Activated T-cell treated with anti-CD3 and anti-CD28 coated beads for 24 hours (primary cell): ENCODE results near the gene PRAC2.

Experiments
- DNase-seq: peaks from one replicate; pipeline ENCODE4 v3.0.0-alpha.2; 2020; ENCODE audit warnings: low read depth

PRAC2 gene

DNA sequence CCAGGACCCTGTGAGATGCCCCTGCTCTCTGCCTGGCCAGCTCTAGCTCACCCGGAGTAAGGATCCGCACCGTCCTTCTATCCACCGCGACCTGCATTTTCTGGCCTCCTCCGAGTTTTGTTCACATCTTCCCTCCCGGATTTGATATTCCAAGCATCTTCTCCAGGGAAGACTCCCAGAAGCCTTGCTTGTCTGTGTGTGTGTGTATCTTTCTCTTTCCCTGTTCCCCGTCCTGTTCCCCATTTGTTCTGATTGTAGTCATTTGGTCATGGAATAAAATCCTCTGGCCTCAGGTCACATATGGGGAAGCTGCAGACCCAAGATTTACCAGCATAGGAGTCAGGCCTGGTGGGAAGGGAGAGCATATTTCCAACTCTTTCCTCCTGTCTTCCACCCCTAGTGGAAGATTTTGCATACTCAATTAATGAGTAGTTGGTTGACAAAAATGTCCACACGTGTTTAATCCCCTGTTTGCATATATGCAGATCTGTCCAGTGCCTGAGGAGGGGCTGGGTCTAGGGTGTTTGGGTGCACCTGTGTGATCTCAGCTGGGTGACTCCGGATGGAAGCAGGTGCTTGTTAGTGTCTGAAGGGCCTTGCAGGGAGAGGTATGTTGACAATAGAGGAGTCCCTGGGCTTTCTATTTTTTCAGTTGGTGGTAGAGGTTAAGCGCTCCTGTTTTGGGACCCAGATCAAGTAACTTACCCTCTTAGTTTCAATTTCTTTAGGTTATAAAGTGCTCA is 2.5 kb upstream of the PRAC2 start:
- no peak for DNase-seq

DNA sequence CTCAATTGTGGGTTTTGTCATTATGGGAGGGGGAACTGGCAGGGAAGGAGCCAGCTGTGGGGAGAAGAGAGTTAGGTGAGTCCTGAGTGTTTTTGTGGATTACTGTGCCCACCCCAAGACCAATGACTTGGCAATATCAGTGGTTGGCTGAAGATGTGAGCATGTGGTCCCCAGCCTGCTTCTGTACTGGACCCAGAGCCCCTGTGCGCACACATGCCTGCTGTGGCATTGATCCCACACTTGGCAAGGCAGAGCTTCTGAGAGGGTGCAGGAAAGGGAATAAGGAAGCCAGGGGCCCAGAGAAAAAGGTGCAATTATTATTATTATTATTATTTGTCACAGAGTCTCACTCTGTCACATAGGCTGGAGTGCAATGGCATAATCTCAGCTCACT is 2.0 kb upstream of the PRAC2 start:
- DNase-seq: no peak

DNA sequence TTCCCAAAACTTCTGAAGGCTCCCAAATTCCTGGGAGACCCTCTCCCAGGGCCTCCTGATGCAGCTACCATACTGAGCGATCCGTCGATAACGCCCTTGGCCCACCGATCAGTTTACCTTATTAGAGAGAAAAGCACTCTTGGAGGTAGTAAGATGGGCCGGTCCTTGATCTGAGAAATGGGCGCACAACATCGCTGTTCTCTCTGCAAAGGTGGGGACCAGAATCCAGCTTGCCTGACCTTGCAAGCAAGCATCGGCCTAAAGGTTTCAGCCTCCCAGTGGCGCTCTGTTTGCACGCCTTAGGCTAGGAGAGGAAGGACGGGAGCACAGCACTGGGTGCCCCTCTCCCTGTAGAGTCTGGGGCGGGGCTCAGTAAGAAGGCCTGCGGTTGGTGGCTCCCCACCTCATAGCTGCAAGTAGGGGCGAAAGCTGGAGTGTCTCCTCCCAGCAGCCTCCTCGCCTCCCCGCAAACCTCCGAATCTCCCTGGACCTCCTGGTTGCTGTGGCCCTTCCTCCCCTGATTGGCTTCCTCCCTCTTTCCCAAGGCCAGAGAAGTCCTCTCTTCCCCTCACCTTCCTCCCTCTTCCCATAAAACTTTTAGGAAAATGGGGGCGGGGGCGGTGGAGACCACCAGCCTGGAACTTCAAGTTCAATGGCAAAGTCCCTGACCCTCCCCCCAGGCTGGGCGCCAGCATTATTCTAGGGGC is 631 bp upstream of the PRAC2 start, which contains the start of gene PRAC1:
Gene PRAC1 (minus strand): TSS at position 318 of the 707 bp plus-strand sequence. CDS start 126 bp downstream, at position 192.
- no peak for DNase-seq

DNA sequence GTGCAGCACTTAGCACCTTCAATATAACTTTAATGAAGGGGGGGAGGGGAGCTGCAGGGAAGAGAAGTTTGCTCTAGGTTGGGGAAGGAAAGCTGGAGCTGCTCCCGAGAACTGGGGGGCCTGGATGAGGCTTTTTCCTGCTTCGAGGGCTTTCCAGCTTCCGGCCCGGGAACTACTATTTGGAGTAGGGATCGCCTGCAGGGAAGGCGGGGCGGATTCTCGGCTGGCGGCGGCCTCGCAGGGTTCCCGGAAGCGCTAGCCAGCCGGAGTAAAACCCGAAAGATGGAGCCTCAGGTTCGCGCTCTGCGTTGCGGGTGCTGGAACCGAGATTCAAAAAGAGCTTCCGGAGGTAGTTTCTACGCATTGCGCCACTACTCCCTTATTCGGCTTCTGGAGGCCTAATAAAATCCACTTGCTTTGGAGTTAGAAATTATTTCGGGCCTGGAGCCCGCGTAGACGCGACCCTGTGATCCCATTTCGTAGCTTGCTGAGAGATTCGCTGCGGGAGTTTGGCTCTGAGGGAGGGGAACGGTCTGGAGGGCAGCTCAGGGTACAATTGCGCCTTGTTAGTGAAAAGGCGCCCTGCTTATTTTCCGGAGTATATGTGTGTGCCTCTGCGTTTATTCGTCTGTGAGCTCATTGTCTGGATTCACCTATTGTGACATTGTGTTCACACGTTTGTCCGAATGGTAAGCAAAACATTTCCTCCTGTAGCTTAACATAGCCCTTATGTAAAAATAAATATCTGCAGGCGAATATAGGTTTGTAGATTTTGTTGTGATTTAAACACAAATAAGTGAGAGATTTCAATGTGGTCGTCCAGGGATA is 652 bp downstream of the PRAC2 start:
- no peak for DNase-seq

DNA sequence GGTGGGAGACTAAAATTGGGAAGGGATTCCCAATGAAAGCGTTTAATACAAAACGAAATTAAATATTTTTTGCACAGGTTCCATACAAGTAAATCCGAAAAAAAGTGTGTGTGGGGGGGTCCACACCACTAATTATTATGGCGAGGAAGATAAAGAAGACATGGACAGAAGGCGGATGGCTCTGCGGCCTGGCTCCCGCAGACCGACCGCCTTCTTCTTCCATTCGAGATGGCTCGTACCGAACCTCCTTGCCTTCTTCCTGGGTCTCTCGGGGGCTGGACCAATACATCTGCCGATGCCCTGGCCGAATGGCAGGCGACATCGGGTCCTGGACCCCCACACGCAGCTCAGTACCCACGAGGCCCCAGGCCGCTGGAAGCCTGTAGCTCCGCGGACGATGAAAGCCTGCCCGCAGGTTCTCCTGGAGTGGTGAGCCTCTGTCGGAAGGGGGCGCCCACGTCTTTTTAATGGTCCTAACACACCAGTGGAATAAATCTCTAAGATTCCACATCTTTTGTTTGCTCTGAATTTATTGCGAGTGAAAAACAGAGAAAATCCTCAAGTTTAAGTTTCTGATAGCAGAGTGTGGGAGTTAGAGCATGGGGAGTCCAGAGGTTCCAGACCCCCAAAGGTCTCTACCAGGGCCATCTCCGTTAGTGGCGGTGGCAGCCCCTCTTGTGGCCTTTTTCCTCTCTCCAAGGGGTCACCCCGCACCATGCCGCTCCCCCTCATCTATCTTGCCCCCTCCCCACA is 1.4 kb downstream of the PRAC2 start:
- peak; percentile 65 for DNase-seq

DNA sequence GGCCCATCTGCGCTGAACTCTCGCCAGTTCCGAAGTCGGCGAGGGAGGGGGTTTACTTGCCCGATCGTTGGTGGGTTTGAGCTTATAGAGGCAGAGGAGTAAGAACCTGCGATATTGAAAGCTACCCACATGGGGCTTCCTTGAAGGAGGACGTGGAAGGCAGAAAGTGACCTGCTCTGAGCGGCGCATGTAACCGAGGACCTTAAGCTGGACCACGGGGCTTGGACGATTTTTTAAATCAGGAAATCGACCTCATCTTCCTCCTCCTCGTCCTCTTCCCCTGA is 2.0 kb downstream of the PRAC2 start:
- DNase-seq: no peak

DNA sequence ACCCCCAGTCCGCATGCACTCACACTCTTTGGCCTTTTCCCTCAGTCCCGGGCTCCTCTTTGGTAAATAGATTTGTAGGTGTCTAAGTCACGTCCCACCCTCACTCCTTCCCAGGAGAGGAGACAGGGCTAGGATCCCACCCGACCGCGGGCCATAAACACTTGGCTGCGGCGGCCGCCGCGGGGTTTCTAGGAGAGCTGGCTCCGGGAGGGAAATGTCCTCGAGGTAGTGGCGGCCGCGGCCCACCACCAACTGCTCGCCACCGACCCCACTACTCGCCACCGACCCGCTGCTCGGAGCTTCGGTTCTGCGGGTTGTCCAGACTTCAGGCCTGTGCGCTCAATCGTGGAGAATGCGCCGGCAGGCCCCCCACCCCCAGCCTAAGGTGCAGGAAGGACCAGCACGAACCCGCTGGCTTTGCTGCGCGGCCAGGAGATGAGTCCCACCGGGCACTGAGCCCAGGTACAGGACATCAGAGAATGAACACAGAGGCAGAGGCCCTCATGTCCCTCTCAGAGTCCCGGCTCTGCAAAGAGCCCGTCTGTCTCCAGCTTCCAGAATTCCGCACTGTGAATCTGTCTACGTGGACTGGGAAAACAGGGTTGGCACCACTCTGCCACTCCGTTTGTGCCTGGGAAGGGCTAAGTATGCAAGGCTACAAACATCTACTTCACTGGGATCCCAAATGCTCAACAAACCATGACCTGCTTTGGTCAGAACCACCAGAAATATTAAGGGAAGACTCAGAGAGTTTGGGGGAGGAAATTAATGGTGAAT is 2.5 kb downstream of the PRAC2 start:
- DNase-seq: no peak

DNA sequence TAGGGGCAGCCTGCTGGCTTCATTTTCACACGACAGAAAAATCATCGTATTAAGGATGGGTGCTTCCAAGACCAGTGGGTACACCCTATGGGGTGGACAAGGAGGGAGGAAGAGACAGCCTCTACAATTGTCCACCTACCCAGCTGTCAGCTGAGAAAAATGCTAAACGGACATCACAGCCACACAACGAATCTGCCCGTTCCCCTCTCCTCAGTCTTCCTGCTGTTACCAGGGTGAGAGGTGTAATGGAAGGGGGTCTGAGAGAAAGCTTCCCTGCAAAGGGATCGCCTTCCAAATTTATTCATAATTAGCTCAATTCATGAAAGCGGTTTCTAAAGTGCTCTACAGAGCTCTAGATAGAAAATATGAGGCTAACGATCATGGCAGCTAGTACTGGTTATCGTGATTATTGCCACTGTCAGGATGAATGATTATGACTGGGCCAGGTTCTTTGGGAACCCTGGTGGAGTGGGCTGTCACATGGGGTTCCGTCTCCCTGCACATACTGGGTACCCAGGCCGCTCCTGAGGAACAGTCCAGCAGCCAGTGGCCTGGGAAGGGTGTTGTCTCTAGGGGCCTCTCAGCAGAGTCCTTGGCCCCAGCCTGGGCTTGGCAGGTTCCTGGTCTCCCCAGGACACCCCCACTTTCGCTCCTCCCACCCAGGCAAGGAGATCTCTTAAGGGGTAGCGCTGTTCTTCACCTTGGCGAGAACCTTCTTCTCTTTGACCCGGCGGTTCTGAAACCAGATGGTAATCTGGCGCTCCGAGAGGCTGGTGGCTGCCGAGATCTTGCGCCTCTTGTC is 3.3 kb downstream of the PRAC2 start:
- DNase-seq: no peak

DNA sequence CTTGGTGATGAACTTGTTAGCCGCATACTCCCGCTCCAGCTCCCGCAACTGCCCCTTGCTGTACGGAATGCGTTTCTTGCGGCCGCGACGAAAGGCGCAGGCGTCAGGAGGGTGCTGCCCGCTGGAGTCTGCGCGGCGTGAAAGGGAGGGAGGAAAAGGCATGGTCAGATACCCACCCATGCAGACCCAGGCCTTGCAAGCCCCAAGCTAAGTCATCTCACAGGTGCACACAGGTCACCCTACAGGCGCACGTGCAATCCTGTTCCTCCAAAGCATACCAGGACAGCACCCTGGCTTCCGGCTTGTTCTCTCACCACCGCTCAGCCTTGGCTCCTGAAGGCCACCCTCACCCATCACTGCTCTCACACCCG is 3.9 kb downstream of the PRAC2 start:
- DNase-seq: no peak

DNA sequence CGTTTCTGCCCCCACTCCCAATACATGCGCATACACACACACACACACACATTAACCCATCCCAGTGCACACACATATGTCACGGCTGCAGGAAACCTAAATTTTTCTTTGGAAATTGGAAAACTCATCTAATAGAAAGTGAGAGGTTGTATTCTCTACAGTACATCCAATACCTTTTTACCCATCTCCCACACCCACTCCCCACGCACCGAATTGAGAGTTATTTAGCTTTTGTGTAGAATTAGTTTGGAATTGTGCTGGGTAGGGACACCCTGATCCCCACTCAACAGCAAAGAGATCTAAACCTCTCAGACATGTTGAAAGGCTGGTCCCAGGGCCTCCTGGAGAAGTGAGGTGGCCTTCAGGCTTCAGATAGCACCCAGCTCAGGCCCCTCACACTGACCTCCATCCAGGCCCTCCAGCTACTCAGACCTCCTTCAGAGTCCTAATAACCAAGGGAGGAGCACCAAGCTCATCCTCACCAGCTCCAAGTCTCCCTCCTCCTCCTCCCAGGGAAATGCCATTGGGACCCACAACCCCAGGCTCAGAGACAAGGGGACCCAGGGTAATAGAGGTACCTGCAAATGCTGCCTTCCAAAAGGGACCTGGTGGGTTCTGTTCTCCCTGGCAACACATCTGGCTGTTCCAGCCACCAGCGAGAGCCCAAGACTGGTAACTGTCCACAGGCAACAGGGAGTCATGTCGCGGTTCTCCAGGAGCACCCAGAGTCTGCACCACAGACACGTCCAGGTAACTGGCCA is 4.6 kb downstream of the PRAC2 start:
- DNase-seq: no peak

DNA sequence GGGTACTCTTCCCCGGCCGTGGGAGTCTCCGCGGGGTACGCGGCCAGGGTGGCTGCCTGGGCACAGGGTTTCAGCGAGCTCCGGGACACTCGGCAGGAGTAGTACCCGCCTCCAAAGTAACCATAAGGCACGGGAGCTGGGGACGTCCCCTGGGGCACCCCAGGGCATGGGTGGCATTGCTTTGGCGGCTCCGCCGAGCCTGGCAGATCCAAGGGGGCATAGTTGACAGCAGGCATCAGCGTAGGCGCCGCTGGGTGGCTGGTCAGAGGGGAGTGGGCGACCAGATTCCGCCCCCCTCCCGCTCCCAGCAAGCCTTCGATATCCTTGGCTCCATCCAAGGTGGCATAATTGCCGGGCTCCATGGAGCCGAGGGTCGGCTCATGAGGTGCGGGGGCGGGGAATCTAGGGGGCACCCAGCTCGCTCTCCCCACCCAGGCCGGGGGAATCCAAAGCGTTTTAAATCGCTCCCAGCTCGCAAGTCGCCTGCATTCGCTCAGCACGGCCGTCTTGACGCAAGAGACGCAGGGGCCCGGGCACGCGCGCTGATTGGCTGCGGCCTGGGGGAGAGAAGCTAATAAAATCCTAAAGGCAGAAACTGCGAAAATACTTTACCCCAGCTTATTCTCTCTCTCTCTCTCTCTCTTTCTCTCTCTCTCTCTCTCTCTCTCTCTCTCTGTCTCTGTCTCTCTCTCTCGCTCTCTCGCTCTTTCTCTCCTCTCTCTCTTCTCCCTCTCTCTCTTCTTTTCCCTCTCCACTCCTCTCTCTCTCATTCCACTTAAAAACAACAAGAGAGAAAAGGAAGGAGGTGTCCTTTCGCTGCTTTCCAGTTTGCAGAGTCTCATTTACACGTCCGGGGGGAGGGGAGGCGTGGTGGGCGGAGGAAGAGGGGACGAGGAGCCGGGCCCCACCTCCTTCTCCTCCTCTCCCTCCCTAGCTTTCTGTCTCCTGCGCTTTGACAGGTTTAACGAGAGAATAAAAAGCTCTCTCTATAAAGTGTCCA is 5.5 kb downstream of the PRAC2 start, which contains the start of gene HOXB13:
Gene HOXB13 (minus strand): TSS at position 519 of the 1,000 bp plus-strand sequence. CDS start 157 bp downstream, at position 362.
- peak; percentile 27 for DNase-seq

DNA sequence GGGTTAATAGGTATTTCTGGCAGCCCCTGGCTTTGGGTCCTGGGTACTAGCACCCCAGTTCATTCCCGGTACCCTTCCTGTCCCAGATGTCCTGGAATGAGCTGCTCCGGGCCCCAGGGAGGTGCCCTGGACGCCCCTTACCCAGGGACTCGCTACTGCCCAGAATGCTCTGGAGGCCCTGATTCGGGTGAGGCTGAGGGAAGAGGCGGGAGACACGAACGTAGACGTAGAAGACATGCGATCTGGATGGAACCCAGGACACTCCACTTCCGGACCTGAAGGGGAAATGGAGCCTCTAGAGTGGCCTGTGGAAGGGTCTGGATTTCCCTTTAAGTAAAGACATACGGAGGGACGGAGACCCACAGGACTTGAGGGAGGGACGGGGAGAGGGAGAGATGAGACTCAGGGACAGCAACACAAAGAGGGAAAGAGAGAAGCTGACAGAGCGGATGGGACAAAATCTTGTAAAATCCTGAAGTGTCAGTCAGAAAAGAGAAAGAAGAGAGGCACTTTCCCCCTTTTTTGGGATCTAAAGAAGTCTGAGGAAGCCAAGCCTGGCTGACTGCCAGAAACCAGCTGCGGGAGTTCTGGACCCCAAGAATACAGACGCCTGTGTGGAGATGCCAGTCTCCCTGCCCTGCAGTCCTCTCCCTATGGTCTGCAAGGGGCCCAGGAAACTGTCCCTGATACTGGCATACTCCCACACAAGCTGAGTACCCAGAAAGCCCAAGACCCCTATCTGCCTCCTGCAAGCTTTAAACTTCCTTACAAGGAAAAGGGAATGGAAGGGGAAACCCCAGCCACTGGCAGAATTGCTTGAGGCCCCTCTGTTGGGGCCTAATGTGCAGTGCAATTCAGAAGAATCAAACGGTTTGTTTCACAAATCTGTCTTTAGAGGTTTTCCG is 6.6 kb downstream of the PRAC2 start:
- DNase-seq: no peak

DNA sequence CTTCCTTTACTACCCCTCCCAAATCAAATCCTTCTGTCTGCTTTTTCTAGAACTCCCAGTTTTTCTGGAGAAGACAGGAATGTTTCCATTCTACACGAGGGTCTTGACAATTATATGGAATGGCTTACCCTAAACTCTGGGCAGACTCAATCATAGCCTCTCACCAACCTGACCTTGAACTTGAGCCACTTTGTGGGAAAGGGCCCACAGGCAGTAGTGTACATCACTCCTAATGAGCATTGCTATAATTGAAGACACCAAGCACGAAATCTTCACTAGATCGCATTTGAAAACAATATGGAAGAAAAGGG is 7.2 kb downstream of the PRAC2 start:
- DNase-seq: no peak

DNA sequence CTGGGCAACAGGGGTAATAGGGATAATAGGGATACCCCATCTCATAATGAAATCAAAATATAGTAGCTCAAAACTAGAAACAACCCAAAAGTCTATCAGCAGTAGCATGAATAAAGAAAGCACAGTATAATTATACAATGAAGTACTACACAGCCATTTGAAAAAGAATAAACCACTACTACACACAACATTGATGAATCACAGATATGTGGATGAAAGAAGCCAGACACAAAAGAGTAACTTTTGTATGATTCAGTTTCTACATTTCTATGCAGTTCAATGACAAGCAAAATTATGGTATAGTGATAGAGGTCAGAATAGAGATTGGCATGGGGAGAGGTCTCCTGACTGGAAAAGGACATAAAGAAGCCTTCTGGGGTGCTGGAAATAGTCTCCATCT is 8.4 kb downstream of the PRAC2 start:
- no peak for DNase-seq

DNA sequence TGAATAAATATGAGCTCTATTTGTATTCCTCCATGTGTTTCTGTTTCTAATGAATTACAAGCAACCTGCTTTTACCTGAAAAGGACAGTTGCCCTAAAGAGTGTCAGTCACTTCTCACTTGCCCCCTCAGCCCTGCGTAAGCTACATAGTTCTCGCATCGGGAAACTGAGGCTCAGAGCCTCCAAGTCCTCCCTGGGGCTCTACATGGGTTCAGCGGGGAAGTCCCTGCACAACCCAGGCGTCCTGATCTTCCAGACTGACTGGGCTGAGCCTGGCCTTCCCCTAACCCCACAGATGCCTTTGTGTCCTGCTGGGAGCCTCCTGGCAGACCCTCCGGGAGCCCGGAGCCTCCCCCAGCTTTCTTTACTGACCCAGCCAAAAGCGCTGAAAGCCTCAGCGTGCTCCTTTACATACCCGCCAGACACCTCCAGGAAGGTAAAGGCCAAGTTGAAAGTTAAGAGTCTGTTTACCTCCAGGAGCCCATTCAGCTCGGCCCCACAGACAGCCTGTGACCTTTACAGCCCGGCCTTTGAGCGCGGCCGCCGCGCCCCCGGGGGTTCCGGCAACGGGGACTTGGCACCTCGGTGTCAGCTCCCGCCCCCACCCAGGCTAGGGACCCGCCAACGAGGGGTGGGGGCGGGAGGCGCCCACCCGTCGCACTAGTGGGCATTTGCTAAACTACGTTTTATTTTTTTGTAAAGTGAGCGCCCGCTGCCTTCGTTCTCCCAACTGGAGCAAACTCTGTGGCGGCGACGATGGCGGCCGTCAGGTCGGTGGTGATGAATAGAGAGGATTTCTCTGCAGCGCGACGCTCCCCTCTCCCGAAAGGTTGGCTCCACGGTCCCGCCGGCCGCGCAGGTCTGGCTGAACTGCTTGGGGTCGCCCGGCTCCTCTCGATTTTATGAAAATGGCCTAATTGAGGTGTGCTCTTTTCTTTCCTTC is 10.0 kb downstream of the PRAC2 start:
- DNase-seq: no peak

DNA sequence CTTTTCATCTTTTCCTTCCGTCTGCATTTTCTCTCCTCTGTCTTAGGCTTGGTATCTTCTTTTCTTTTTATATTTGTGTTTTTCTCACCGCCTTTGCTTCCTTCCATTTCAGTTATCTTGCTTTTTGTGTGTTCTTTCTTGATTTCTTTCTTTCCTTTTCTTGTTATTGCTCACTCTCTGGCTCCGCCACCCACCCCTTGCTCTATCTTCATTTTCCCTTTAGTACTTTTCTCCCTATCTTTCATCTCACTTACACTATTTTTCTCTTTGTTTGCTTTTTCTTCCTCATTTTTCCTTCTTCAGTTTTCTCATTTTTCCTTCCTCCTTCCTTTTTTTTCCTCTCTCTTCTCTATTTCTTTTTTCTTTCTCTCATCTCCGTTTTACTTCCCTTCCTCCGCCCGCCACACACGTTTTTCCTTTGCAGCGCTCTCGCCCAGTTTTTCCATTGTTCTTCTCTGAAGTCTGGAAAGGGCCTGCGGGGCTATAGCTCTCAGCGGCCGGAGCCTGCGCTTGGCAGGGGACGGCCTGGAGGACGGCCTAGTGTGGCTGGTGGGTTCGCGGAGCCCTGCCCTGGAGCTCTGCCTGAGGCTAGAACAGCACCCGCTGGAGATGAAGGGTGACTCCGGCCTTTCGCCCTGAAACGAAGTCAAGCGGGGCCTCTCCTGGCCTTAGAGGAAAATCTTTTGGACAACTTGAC is 10.8 kb downstream of the PRAC2 start:
- no peak for DNase-seq
